ENCODE results near the gene REV1. TPM values are rescaled to one million over a fixed set of nuclear protein-coding genes. Genes with fewer than 3 reads are reported as not detected.
A peak's percentile ranks its signal among the peaks of the same experiment; 100 is the strongest.

The REV1 gene
- total and polyA plus RNA-seq, 9 of the 15 experiments (the other 6 are each of a cell fraction or from before 2014, with no cell fraction given) = 12.8 to 54.4 (median 29.6) TPM

DNA sequence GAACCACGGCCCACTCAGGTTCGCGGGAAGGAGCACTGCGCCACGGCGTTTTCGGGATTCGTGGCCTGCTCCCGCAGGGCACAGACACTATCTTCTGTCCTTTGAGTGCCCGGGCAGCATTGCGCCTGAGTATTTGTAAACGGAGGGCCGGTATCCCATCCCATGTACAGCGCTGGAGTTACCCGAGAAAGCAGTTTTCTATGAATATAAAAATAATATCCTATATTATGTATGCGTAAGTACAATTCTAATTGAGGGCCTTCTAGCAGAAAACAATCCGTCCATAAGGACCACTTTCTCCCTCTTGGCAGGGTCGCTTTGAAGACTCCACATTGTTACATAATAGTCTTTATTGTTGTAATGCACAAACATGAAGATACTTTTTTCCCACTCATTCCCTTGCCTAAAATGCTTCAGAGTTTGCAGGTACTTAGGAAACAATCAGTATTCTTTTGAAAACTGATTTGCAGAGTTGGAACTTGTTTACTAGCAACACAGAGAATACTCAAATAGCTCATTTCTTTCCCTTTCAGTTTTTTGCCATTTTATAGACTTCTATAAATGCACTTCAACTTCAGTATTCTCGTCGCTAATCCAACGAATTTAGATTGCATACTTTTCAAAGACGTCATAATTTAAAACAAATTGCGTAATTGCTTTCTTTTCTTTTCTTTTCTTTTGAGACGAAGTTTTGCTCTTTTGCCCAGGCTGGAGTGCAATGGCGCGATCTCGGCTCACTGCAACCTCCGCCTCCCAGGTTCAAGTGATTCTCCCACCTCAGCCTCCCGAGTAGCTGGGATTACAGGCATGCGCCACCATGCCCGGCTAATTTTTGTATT, 1.0 kb upstream of the REV1 start:
- POLR2A ChIA-PET = interaction anchor here (0.8 kb wide), 1 partner anchor 94 kb away, joined by 3 read pairs; no protein-coding TSS in a partner anchor
- H3K9me1 ChIP-seq (ENCODE audit: control insufficient read depth, insufficient read depth, low read length) = no peaks in the 10 kb centered on the region
- WGBS (ENCODE audit: insufficient coverage, low coverage, missing lambda C conversion rate) = 20% methylated on average over 29 of the region's 31 CpGs
- H3K4me2 ChIP-seq (ENCODE audit: insufficient read depth, low read length) = peak overlapping the region; percentile 83
- intact Hi-C loops (cut with micrococcal nuclease) = loop anchor here (1.0 to 10.0 kb wide), 7 partner anchors 48 to 770 kb away; partner anchors contain the start of genes EIF5B, MITD1 and MRPL30
- H3K4me3 ChIP-seq = peak overlapping the region; percentile 62
- BruUV-seq (replicated peaks) = TSS peak; percentile 84
- CTCF ChIA-PET (ENCODE audit: low intra/inter-chr PET ratio) = interaction anchor here (0.7 to 1.9 kb wide), 5 partner anchors 48 to 1794 kb away, joined by 3 to 9 read pairs (median 4); partner anchors contain the start of genes EIF5B and TXNDC9
- H3K9me3 ChIP-seq (replicated peaks; ENCODE audit: control insufficient read depth, insufficient read depth, low read depth, low read length) = no peaks in the 10 kb centered on the region
- peaks cover 26% of the 10 kb centered on the region for H3K79me2 ChIP-seq (ENCODE audit: control insufficient read depth, insufficient read depth, low read length)
- DNase-seq (ENCODE audit: extremely low read depth in 1 of 4, low spot score in 3 of 4) (no peak), ATAC-seq (no peak; the same call in 2 of the 3 replicates), FAIRE-seq (no peak)
- H3K4me1 ChIP-seq (replicated peaks in 1 of 2; ENCODE audit: control insufficient read depth in 2 of 2, insufficient read depth in 2 of 2, low read length in 2 of 2) = peaks cover 9 to 11% of the 10 kb centered on the region in 2 experiments; a peak in 4 of 5 replicates
- H3K27me3 ChIP-seq (ENCODE audit: control insufficient read depth in 2 of 2, insufficient read depth in 2 of 2, low read length in 2 of 2) = no peaks in the 10 kb centered on the region
- in situ Hi-C loops (cut with MboI) = no loop called here
- H4K20me1 ChIP-seq (replicated peaks; ENCODE audit: control insufficient read depth, insufficient read depth, low read length) = no peaks in the 10 kb centered on the region; the same call in 1 of the 2 replicates
- peak overlapping the region; percentile 90 for H3K27ac ChIP-seq (ENCODE audit: extremely low read depth, low read depth, low read length)
- TF ChIP-seq GATAD2B (IDR thresholded peaks at IDR 0.05; ENCODE audit: borderline replicate concordance) (peak; percentile 19; the same call in 1 of the 2 replicates), MTA2 (IDR thresholded peaks at IDR 0.05; ENCODE audit: low read depth) (0 out of 2 replicates have a peak, but pooled peaks have one; percentile 24), CEBPG (CRISPR knock-in tag; IDR thresholded peaks at IDR 0.05) (no peak), CEBPG (tag; conservative IDR thresholded peaks at IDR 0.05 in 1 of 2, IDR thresholded peaks at IDR 0.05 in 1 of 2) (peak; percentile 26 to 88), ZNF212 (CRISPR knock-in tag; IDR thresholded peaks at IDR 0.05) (no peak), ZFX (CRISPR knock-in tag; IDR thresholded peaks at IDR 0.05) (peak; percentile 18; the same call in 1 of the 2 replicates), NFIC (IDR thresholded peaks at IDR 0.05) (0 out of 2 replicates have a peak, but pooled peaks have one; percentile 4), JUN (IDR thresholded peaks at IDR 0.05; ENCODE audit: borderline replicate concordance, low read depth, low read length) (no peak), JUN (CRISPR knock-in tag; IDR thresholded peaks at IDR 0.05; ENCODE audit: borderline replicate concordance) (no peak), MTA1 (IDR thresholded peaks at IDR 0.05; ENCODE audit: borderline replicate concordance) (0 out of 2 replicates have a peak, but pooled peaks have one; percentile 43), CEBPB (tag; IDR thresholded peaks at IDR 0.05) (peak; percentile 79), ZNF184 (CRISPR knock-in tag; IDR thresholded peaks at IDR 0.05) (no peak), DPF2 (IDR thresholded peaks at IDR 0.05) (0 out of 2 replicates have a peak, but pooled peaks have one; percentile 7), SAFB (IDR thresholded peaks at IDR 0.05; ENCODE audit: borderline replicate concordance, low read depth, low read length) (peak; percentile 80; the same call in 1 of the 2 replicates), SP1 (CRISPR knock-in tag; IDR thresholded peaks at IDR 0.05) (peak; percentile 69)
- TF ChIP-seq, protein P1, sequence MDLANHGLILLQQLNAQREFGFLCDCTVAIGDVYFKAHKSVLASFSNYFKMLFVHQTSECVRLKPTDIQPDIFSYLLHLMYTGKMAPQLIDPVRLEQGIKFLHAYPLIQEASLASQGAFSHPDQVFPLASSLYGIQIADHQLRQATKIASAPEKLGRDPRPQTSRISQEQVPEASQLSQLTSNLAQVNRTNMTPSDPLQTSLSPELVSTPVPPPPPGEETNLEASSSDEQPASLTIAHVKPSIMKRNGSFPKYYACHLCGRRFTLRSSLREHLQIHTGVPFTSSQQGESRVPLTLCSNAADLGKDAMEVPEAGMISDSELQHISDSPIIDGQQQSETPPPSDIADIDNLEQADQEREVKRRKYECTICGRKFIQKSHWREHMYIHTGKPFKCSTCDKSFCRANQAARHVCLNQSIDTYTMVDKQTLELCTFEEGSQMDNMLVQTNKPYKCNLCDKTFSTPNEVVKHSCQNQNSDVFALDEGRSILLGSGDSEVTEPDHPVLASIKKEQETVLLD (IDR thresholded peaks at IDR 0.05) = peak; percentile 87; the same call in 1 of the 2 replicates
- H2AFZ ChIP-seq (ENCODE audit: low read depth, low read length) = peak overlapping the region; percentile 95
- peak overlapping the region; percentile 70 to 97 for H3K9ac ChIP-seq (ENCODE audit: insufficient read depth in 1 of 2, low read depth in 2 of 2, low read length in 2 of 2)
- no peaks in the 10 kb centered on the region; the same call in 2 of the 3 replicates for H3K36me3 ChIP-seq (ENCODE audit: control insufficient read depth, insufficient read depth, low read length)
